ENCODE measurements around the gene PIGC. TPM values are rescaled to one million over a fixed set of nuclear protein-coding genes. Genes with fewer than 3 reads are reported as not detected.
A peak's percentile ranks its signal among the peaks of the same experiment; 100 is the strongest.

Gene PIGC
- total RNA-seq, 1 donor from 2014 or later, result 20.4 TPM

DNA sequence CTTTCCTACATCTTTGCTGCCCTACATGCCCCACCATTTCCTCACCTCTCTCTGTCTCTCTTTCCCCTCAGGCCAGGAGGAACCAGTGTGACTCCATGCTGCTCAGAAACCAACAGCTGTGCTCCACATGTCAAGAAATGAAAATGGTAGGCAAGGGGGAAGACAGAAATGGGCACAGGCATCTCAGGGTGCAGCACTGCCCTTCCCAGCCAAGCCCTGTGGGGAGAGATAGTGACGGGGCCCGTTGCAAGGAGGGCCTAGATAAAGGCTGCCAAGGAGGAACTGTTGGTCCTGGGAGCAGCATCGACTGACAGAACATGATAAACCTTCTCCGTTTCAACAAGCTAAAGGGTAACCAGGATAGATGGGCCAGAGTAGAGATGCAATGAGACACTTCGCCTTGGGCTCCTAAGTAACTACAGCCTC, 12.5 kb upstream of the PIGC start:
- Mint-ChIP-seq H3K27ac (no peak overlapping the region), H3K4me3 (no peak overlapping the region), H3K36me3 (ENCODE audit: low read depth) (no peaks in the 10 kb centered on the region), H3K9me3 (peaks cover 3% of the 10 kb centered on the region), H3K27me3 (peaks cover 24% of the 10 kb centered on the region), H3K4me1 (peaks cover 7% of the 10 kb centered on the region)
- no peak for DNase-seq
- intact Hi-C loops (cut with micrococcal nuclease), result no loop called here

DNA sequence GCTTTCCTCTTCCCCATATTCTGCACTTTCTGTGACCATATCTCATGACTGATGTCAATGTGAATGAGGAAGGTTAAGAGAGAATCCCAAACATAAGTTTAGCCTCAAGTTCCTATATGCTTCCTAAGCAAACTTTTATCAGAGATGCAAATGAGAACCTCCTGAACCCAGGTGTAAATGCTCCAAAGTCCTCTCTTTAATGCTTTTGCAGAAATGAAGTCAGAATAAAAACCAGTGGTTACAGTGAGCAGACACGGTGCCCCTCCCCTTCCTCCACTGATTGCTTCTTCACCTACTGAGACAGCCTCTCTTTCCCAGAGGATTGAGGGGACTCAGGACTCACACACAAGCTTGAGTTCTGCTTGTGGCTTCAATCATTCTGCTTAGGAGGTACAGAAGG, 11.6 kb upstream of the PIGC start:
- Mint-ChIP-seq H3K4me3 (no peak overlapping the region), H3K36me3 (ENCODE audit: low read depth) (no peaks in the 10 kb centered on the region), H3K9me3 (peaks cover 3% of the 10 kb centered on the region), H3K27ac (no peak overlapping the region), H3K4me1 (peaks cover 16% of the 10 kb centered on the region), H3K27me3 (peaks cover 19% of the 10 kb centered on the region)
- DNase-seq, result no peak
- intact Hi-C loops (cut with micrococcal nuclease), result no loop called here

- DNase-seq, result no peak
- Mint-ChIP-seq H3K9me3 (peaks cover 3% of the 10 kb centered on the region), H3K4me1 (peaks cover 27% of the 10 kb centered on the region), H3K27ac (no peak overlapping the region), H3K27me3 (peaks cover 8% of the 10 kb centered on the region), H3K36me3 (ENCODE audit: low read depth) (no peaks in the 10 kb centered on the region), H3K4me3 (no peak overlapping the region)
- intact Hi-C loops (cut with micrococcal nuclease), result loop anchor here (5.0 kb wide), 2 partner anchors 181 to 384 kb away; no protein-coding TSS in a partner anchor
These were observed 9.7 kb upstream of the PIGC start for GRCh38 chr1:172453607-172454006.

DNA sequence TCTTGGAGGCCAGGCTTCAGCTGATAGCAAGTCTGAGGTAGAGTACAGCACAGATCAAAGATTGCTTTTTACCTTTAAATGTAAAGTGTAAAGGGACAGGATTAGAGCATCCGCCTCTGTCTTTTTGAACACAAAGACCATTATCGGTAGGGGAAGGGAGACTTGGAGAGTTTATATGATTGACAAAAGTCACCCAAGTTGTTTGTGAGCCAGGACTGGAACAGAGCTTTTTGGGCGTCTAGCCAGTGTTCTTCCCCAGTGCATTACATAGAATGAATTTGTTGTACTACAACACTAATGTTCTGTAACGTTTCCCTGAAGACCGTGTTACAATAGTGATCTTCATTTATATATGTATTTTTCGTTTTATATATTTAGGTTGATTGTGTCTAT, 9.3 kb upstream of the PIGC start:
- DNase-seq, result no peak
- intact Hi-C loops (cut with micrococcal nuclease), result loop anchor here (5.0 kb wide), 2 partner anchors 181 to 384 kb away; no protein-coding TSS in a partner anchor
- H3K4me3 Mint-ChIP-seq, result no peak overlapping the region
- H3K9me3 Mint-ChIP-seq, result peaks cover 3% of the 10 kb centered on the region
- peaks cover 8% of the 10 kb centered on the region for H3K27me3 Mint-ChIP-seq
- peaks cover 27% of the 10 kb centered on the region for H3K4me1 Mint-ChIP-seq
- no peaks in the 10 kb centered on the region for H3K36me3 Mint-ChIP-seq (ENCODE audit: low read depth)
- no peak overlapping the region for H3K27ac Mint-ChIP-seq

DNA sequence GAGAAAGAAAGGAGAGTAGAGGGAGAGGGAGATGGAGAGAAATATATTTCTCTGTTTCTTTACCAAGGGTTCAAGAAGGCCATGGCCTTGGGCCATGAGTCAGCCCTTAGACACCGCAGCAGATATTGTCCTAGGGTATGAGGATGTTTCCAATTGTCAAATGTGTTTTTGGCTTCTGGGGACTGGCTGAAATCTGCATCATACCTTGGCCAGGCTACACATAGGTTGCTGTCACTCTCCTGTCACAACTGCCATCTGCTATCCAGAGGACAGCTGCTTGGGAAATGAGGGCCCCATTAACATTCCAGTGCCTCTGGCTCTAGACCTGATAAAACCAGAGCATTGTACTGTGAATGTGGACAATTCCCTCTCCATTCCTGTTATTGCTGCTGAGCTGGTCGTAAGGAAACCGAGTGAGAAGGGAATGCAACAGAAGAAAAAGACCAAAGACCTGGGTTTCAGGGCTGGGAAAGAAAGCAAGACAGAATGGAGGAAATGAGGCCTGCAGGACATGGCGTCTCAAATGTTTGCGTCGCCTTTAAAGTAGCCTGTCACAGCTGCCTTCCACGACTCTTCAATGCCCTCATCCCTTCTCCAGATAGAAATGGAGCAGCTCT, 8.8 kb upstream of the PIGC start:
- Mint-ChIP-seq H3K27me3 (peaks cover 3% of the 10 kb centered on the region), H3K36me3 (ENCODE audit: low read depth) (no peaks in the 10 kb centered on the region), H3K4me1 (peaks cover 27% of the 10 kb centered on the region), H3K4me3 (no peak overlapping the region), H3K9me3 (peaks cover 3% of the 10 kb centered on the region), H3K27ac (no peak overlapping the region)
- intact Hi-C loops (cut with micrococcal nuclease), result loop anchor here (5.0 kb wide), 2 partner anchors 180 to 385 kb away; no protein-coding TSS in a partner anchor
- DNase-seq, result no peak

GRCh38 chr1:172451002-172451443, 7.2 kb upstream of the PIGC start:
- peak; percentile 69 for DNase-seq
- no peaks in the 10 kb centered on the region for H3K9me3 Mint-ChIP-seq
- H3K4me3 Mint-ChIP-seq, result peak overlapping the region; percentile 39
- peaks cover 2% of the 10 kb centered on the region for H3K27me3 Mint-ChIP-seq
- intact Hi-C loops (cut with micrococcal nuclease), result loop anchor here (1.0 to 5.0 kb wide), 6 partner anchors 81 to 386 kb away; no protein-coding TSS in a partner anchor
- peak overlapping the region; percentile 65 for H3K27ac Mint-ChIP-seq
- H3K4me1 Mint-ChIP-seq, result peaks cover 27% of the 10 kb centered on the region
- no peaks in the 10 kb centered on the region for H3K36me3 Mint-ChIP-seq (ENCODE audit: low read depth)

GRCh38 chr1:172450524-172450885, 6.6 kb upstream of the PIGC start:
- no peaks in the 10 kb centered on the region for H3K36me3 Mint-ChIP-seq (ENCODE audit: low read depth)
- H3K4me1 Mint-ChIP-seq, result peaks cover 27% of the 10 kb centered on the region
- peak; percentile 70 for DNase-seq
- no peaks in the 10 kb centered on the region for H3K9me3 Mint-ChIP-seq
- peak overlapping the region; percentile 65 for H3K27ac Mint-ChIP-seq
- H3K27me3 Mint-ChIP-seq, result peaks cover 2% of the 10 kb centered on the region
- intact Hi-C loops (cut with micrococcal nuclease), result loop anchor here (1.0 to 5.0 kb wide), 6 partner anchors 178 to 387 kb away; no protein-coding TSS in a partner anchor
- H3K4me3 Mint-ChIP-seq, result peak overlapping the region; percentile 39

- Mint-ChIP-seq H3K36me3 (ENCODE audit: low read depth) (no peaks in the 10 kb centered on the region), H3K4me3 (peak overlapping the region; percentile 39), H3K27ac (peak overlapping the region; percentile 65), H3K9me3 (no peaks in the 10 kb centered on the region), H3K27me3 (peaks cover 1% of the 10 kb centered on the region), H3K4me1 (peaks cover 27% of the 10 kb centered on the region)
- DNase-seq, result peak; percentile 83
- intact Hi-C loops (cut with micrococcal nuclease), result loop anchor here (1.0 to 10.0 kb wide), 7 partner anchors 178 to 645 kb away; no protein-coding TSS in a partner anchor
These were observed 6.0 kb upstream of the PIGC start for GRCh38 chr1:172449585-172450523.

DNA sequence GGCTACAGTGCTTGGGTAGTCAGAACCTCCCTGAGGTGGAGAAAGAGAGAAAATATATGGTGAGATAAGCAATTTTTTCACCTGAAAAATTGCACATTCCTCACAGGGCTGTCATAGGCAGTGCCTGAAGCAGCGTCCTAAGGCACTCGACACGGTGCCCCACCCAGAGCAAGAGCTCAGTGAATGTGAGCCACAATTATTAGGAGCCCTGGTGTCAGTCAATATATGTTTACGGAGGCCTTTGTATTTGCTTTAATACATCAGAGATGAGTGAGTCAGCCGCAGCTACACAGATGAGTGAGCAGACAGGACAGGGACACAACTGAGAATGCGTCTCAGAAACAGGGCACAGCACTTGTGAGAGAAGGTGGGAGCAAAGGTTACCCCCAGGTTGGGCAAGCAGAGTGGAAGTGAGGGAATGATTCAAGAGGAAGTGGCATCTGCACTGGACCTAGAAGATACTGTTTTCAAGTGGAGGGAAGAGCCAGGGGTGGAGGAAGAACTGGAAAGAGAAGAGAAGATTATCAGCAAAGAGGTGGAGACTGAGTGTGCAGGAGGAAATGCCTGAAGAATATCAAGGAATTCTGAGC, 5.2 kb upstream of the PIGC start:
- intact Hi-C loops (cut with micrococcal nuclease), result loop anchor here (10.0 kb wide), 1 partner anchor 644 kb away; no protein-coding TSS in a partner anchor
- peak overlapping the region; percentile 49 for H3K27ac Mint-ChIP-seq
- H3K36me3 Mint-ChIP-seq (ENCODE audit: low read depth), result no peaks in the 10 kb centered on the region
- no peak overlapping the region for H3K4me3 Mint-ChIP-seq
- no peaks in the 10 kb centered on the region for H3K27me3 Mint-ChIP-seq
- H3K4me1 Mint-ChIP-seq, result peaks cover 31% of the 10 kb centered on the region
- H3K9me3 Mint-ChIP-seq, result no peaks in the 10 kb centered on the region
- peak; percentile 57 for DNase-seq

GRCh38 chr1:172447641-172448040, 3.8 kb upstream of the PIGC start:
- H3K4me1 Mint-ChIP-seq, result peaks cover 33% of the 10 kb centered on the region
- no peak overlapping the region for H3K27ac Mint-ChIP-seq
- H3K9me3 Mint-ChIP-seq, result no peaks in the 10 kb centered on the region
- H3K36me3 Mint-ChIP-seq (ENCODE audit: low read depth), result peaks cover 2% of the 10 kb centered on the region
- H3K27me3 Mint-ChIP-seq, result no peaks in the 10 kb centered on the region
- intact Hi-C loops (cut with micrococcal nuclease), result loop anchor here (10.0 kb wide), 1 partner anchor 643 kb away; no protein-coding TSS in a partner anchor
- DNase-seq, result no peak
- no peak overlapping the region for H3K4me3 Mint-ChIP-seq

- Mint-ChIP-seq H3K36me3 (ENCODE audit: low read depth) (peaks cover 13% of the 10 kb centered on the region), H3K27ac (no peak overlapping the region), H3K4me1 (peaks cover 41% of the 10 kb centered on the region)
These were observed 2.7 kb upstream of the PIGC start for GRCh38 chr1:172446547-172446946.

GRCh38 chr1:172442843-172443565, 865 bp downstream of the PIGC start:
- intact Hi-C loops (cut with micrococcal nuclease), result loop anchor here (1.0 to 10.0 kb wide), 2 partner anchors 89 to 638 kb away; no protein-coding TSS in a partner anchor
- peaks cover 31% of the 10 kb centered on the region for H3K36me3 Mint-ChIP-seq (ENCODE audit: low read depth)

More at GRCh38 chr1:172446547-172446946, 2.7 kb upstream of the PIGC start:
- no peaks in the 10 kb centered on the region for H3K27me3 Mint-ChIP-seq
- peaks cover 6% of the 10 kb centered on the region for H3K9me3 Mint-ChIP-seq
- intact Hi-C loops (cut with micrococcal nuclease), result loop anchor here (10.0 kb wide), 1 partner anchor 642 kb away; no protein-coding TSS in a partner anchor
- H3K4me3 Mint-ChIP-seq, result no peak overlapping the region
- DNase-seq, result no peak

DNA sequence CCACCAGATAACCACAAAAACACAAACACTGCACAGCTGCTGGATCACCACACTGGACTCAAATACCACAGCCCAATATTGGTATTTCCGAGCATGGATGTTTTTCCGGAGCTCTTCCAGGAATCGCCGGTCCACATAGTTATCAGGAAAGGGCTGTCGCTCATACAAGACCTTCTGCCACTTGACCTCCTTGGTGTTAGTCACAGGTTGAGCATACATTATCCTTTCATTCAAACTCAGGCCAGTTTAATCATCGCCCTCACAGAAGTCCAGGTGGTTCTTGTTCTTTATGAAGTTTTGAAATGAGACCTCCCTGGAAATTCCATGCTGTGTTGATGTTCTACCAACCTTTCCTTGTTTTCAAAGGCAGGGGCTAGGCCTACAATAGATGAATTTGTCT, 1.5 kb downstream of the PIGC start:
- intact Hi-C loops (cut with micrococcal nuclease), result loop anchor here (10.0 kb wide), 1 partner anchor 638 kb away; no protein-coding TSS in a partner anchor
- Mint-ChIP-seq H3K4me3 (peak overlapping the region; percentile 91), H3K4me1 (peaks cover 27% of the 10 kb centered on the region), H3K36me3 (ENCODE audit: low read depth) (peaks cover 34% of the 10 kb centered on the region), H3K9me3 (peaks cover 6% of the 10 kb centered on the region), H3K27me3 (no peaks in the 10 kb centered on the region), H3K27ac (peak overlapping the region; percentile 43)
- no peak for DNase-seq

More at GRCh38 chr1:172442843-172443565, 865 bp downstream of the PIGC start:
- Mint-ChIP-seq H3K4me3 (peak overlapping the region; percentile 91), H3K4me1 (peaks cover 27% of the 10 kb centered on the region), H3K9me3 (peaks cover 6% of the 10 kb centered on the region), H3K27me3 (no peaks in the 10 kb centered on the region), H3K27ac (peak overlapping the region; percentile 88)
- DNase-seq, result no peak
